AG09309 (cell line): ENCODE measurements around the gene GRM3.

Experiments
- DNase-seq: peaks from one replicate; pipeline ENCODE4 v3.0.0-alpha.2; 2010; ENCODE audit warnings: low read depth
- H3K4me3 ChIP-seq: 2 replicates; pipeline ENCODE4 v1.5.1; 2011; ENCODE audit warnings: mild to moderate bottlenecking, low read depth, low read length, moderate library complexity; ENCODE audit not compliant: control insufficient read depth
- CTCF ChIP-seq: IDR thresholded peaks from 2 replicates; pipeline ENCODE4 v1.5.1; 2011; ENCODE audit warnings: mild to moderate bottlenecking, low read depth, low read length, inconsistent platforms; ENCODE audit not compliant: insufficient read depth, control insufficient read depth; ENCODE audit errors: missing control alignments

GRM3 gene

GRCh38 chr7:86863452-86863851 is 219.7 kb downstream of the GRM3 start:
- no peak for TF ChIP-seq CTCF
- H3K4me3 ChIP-seq: no peak overlapping the region
- no peak for DNase-seq

GRCh38 chr7:86867163-86867762 is 223.6 kb downstream of the GRM3 start:
- no peak overlapping the region for H3K4me3 ChIP-seq
- no peak for DNase-seq
- no peak for TF ChIP-seq CTCF

GRCh38 chr7:86876146-86876545 is 232.4 kb downstream of the GRM3 start:
- TF ChIP-seq CTCF: no peak
- no peak for DNase-seq
- H3K4me3 ChIP-seq: no peak overlapping the region

GRCh38 chr7:86884152-86884551 is 240.4 kb downstream of the GRM3 start:
- no peak for TF ChIP-seq CTCF
- H3K4me3 ChIP-seq: no peak overlapping the region
- no peak for DNase-seq

- no peak overlapping the region for H3K4me3 ChIP-seq
- DNase-seq: no peak
- TF ChIP-seq CTCF: no peak
Observed at GRCh38 chr7:86889501-86889900, 245.8 kb downstream of the GRM3 start.

GRCh38 chr7:86898171-86898570 is 254.5 kb downstream of the GRM3 start:
- no peak for DNase-seq
- H3K4me3 ChIP-seq: no peak overlapping the region
- TF ChIP-seq CTCF: no peak

GRCh38 chr7:86900886-86901285 is 257.2 kb downstream of the GRM3 start:
- no peak for TF ChIP-seq CTCF
- DNase-seq: no peak
- H3K4me3 ChIP-seq: no peak overlapping the region
